ENCODE measurements around the gene ZFP1. TPM values are rescaled to one million over a fixed set of nuclear protein-coding genes. Genes with fewer than 3 reads are reported as not detected.

Gene ZFP1
- total and polyA plus RNA-seq, 9 of the 15 experiments (the other 6 are each of a cell fraction or from before 2014, with no cell fraction given) = 2.6 to 14.7 (median 11.6) TPM

DNA sequence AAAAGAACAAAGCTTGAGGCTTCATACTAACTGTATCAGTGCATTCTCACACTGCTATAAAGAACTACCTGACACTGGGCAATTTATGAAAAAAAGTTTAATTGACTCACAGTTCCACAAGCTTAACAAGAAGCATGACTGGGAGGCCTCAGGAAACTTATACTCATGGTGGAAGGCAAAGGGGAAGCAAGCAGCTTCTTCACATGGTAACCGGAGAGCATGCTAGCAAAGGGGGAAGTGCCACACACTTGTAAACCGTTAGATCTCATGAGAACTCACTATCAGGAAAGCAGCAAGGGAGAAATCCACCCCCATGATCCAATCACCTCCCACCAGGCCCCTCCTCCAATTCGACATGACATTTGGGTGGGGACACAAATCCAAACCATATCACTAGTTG, 33.3 kb downstream of the ZFP1 start (continued):
- TF ChIP-seq ZKSCAN8 (CRISPR knock-in tag; IDR thresholded peaks at IDR 0.05) = no peak
- TF ChIP-seq, protein P1, sequence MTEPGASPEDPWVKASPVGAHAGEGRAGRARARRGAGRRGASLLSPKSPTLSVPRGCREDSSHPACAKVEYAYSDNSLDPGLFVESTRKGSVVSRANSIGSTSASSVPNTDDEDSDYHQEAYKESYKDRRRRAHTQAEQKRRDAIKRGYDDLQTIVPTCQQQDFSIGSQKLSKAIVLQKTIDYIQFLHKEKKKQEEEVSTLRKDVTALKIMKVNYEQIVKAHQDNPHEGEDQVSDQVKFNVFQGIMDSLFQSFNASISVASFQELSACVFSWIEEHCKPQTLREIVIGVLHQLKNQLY (CRISPR knock-in tag; conservative IDR thresholded peaks at IDR 0.05) = no peak
- no peak for TF ChIP-seq TEAD4 (IDR thresholded peaks at IDR 0.05; ENCODE audit: low read length)
- TF ChIP-seq TEAD4 (CRISPR knock-in tag; IDR thresholded peaks at IDR 0.05; ENCODE audit: borderline replicate concordance) = no peak
- TF ChIP-seq NONO (IDR thresholded peaks at IDR 0.05; ENCODE audit: low read depth in 2 of 2, low read length in 1 of 2) = no peak
- TF ChIP-seq, protein P2, sequence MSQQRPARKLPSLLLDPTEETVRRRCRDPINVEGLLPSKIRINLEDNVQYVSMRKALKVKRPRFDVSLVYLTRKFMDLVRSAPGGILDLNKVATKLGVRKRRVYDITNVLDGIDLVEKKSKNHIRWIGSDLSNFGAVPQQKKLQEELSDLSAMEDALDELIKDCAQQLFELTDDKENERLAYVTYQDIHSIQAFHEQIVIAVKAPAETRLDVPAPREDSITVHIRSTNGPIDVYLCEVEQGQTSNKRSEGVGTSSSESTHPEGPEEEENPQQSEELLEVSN (IDR thresholded peaks at IDR 0.05; ENCODE audit: borderline replicate concordance in 1 of 2, extremely low read depth in 1 of 2, insufficient read depth in 1 of 2, insufficient read length in 1 of 2, low read depth in 1 of 2, low read length in 1 of 2, poor library complexity in 1 of 2, severe bottlenecking in 1 of 2) = peak in 1 of 2 experiments; percentile 24
- TF ChIP-seq CEBPB (tag; IDR thresholded peaks at IDR 0.05) = no peak
- TF ChIP-seq, protein P3, sequence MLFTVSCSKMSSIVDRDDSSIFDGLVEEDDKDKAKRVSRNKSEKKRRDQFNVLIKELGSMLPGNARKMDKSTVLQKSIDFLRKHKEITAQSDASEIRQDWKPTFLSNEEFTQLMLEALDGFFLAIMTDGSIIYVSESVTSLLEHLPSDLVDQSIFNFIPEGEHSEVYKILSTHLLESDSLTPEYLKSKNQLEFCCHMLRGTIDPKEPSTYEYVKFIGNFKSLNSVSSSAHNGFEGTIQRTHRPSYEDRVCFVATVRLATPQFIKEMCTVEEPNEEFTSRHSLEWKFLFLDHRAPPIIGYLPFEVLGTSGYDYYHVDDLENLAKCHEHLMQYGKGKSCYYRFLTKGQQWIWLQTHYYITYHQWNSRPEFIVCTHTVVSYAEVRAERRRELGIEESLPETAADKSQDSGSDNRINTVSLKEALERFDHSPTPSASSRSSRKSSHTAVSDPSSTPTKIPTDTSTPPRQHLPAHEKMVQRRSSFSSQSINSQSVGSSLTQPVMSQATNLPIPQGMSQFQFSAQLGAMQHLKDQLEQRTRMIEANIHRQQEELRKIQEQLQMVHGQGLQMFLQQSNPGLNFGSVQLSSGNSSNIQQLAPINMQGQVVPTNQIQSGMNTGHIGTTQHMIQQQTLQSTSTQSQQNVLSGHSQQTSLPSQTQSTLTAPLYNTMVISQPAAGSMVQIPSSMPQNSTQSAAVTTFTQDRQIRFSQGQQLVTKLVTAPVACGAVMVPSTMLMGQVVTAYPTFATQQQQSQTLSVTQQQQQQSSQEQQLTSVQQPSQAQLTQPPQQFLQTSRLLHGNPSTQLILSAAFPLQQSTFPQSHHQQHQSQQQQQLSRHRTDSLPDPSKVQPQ (CRISPR knock-in tag; IDR thresholded peaks at IDR 0.05; ENCODE audit: borderline replicate concordance) = no peak
- no peak for TF ChIP-seq NR4A1 (CRISPR knock-in tag; IDR thresholded peaks at IDR 0.05)
- no peak for TF ChIP-seq NR4A1 (tag; IDR thresholded peaks at IDR 0.05)
- TF ChIP-seq PHF8 (IDR thresholded peaks at IDR 0.05; ENCODE audit: borderline replicate concordance, low read length) = no peak
- TF ChIP-seq ZNF3 (CRISPR knock-in tag; IDR thresholded peaks at IDR 0.05) = no peak
- no peak for TF ChIP-seq PHF21A (IDR thresholded peaks at IDR 0.05; ENCODE audit: borderline replicate concordance, low read depth)
- TF ChIP-seq SMAD1 (IDR thresholded peaks at IDR 0.05; ENCODE audit: low read depth, low read length, partially characterized antibody) = no peak
- TF ChIP-seq SRF (CRISPR knock-in tag; IDR thresholded peaks at IDR 0.05) = no peak
- TF ChIP-seq ARID1B (IDR thresholded peaks at IDR 0.05) = 0 out of 2 replicates have a peak, but pooled peaks have one; percentile 11
- TF ChIP-seq CBFA2T2 (conservative IDR thresholded peaks at IDR 0.05) = no peak
- TF ChIP-seq BCOR (IDR thresholded peaks at IDR 0.05) = no peak
- TF ChIP-seq, protein P4, sequence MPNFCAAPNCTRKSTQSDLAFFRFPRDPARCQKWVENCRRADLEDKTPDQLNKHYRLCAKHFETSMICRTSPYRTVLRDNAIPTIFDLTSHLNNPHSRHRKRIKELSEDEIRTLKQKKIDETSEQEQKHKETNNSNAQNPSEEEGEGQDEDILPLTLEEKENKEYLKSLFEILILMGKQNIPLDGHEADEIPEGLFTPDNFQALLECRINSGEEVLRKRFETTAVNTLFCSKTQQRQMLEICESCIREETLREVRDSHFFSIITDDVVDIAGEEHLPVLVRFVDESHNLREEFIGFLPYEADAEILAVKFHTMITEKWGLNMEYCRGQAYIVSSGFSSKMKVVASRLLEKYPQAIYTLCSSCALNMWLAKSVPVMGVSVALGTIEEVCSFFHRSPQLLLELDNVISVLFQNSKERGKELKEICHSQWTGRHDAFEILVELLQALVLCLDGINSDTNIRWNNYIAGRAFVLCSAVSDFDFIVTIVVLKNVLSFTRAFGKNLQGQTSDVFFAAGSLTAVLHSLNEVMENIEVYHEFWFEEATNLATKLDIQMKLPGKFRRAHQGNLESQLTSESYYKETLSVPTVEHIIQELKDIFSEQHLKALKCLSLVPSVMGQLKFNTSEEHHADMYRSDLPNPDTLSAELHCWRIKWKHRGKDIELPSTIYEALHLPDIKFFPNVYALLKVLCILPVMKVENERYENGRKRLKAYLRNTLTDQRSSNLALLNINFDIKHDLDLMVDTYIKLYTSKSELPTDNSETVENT (CRISPR knock-in tag; IDR thresholded peaks at IDR 0.05) = no peak
- TF ChIP-seq CHD2 (IDR thresholded peaks at IDR 0.05; ENCODE audit: low read depth, low read length) = 0 out of 2 replicates have a peak, but pooled peaks have one; percentile 20

Data from K562 (cell line).